ENCODE results near the gene PALLD.
"Not testable (repeated sequence)": the region's sequence is repeated elsewhere in the genome, so short reads cannot be mapped to it uniquely, and the experiment has no call there.

Gene PALLD

GRCh38 chr4:168491563-168491962 lies 5.3 kb upstream of the PALLD start:
- DNase-seq (ENCODE audit: low spot score) = no peak

DNA sequence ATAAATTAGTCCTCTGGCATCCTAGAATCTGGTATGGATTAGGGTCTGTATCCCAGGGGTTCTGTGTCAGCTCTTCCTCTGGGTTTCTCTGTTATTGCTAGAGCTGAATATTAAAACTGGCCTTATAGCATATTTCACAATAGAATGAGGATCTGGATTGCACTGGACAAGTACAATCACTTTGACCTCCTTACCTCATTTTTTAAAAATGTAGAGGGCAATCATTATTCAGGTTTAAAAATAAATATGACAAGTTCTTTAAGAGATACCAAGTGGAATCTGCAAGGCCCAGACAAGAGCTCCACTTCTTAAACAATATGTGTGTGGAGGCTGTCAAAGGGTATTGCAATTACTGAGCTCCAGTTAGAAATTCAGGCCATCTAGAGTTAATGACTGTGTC lies 1.4 kb downstream of the PALLD start:
- peak; percentile 16 for DNase-seq (ENCODE audit: low spot score)

- no peak for DNase-seq (ENCODE audit: low spot score)
Observed at GRCh38 chr4:168499241-168499640, 2.4 kb downstream of the PALLD start.

DNA sequence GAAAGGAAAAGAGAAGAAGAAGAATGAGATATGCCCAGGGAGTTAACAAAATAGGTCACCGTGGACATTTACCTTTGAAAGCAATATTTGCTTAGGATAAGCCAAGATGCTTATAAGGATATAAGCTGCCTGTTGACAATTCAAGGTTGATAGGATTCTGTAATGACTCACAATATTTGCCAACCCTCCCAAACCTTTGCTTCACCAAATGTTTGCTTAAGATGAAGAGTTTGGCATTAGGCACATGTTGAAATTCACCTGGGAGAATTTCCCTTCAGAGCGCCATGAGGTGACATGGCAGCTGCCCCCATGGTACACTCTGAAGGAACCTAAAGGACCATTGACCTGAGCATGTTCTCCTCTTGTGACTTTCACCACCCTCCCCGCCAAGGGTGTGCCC lies 4.6 kb downstream of the PALLD start:
- DNase-seq (ENCODE audit: low spot score) = no peak

GRCh38 chr4:168502861-168503260 lies 6.0 kb downstream of the PALLD start:
- no peak for DNase-seq (ENCODE audit: low spot score)

GRCh38 chr4:168503652-168504362 lies 7.0 kb downstream of the PALLD start:
- DNase-seq (ENCODE audit: low spot score) = no peak

GRCh38 chr4:168504526-168504925 lies 7.7 kb downstream of the PALLD start:
- DNase-seq (ENCODE audit: low spot score) = no peak

DNA sequence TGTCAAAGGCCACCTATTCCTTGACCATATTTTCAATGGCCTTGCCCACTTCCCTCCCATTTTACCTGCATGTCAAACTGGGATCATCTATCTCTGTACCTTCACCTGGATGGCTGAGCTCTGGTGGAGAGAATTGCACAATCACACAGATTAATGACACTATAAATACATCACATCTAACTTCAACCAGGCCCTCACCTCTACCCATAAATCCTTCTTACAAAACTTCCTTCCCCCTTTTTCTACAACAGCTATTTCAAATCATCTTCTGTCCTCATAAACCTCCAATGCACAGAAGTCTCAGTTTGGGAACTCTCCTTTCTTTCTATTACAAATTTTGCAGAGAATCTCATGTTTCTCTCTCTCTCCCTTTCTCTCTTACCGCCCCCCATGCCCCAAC lies 9.2 kb downstream of the PALLD start:
- DNase-seq (ENCODE audit: low spot score) = no peak

DNA sequence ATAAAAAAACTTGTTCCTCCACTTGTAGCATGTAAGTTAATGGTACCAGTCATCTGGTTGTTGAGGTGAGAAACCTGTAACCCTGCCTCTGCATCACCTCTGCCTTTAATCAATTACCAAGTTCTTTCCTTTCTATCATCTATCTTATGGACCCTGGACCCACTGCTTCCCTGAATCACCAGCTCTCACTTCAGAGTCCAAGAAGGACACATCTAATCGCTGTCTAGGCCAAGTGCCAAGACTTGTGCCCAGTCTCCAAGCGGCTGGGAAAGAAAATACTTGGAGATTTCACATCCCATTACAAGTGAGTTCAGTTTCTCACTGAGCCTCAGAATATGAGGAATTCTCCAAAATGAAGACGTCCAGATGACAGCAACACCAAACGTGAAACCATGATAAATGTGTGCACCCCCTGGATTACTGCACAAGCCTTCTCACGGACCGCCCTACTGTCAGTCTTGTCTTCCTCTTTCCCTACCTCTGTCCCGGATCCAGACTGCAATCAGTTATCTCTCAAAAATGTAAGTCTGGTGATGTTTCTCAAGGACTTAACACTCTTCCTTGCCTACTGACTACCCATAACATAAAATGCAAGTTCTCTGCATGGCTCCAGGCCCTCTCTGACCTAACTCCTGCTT lies 10.4 kb downstream of the PALLD start:
- no peak for DNase-seq (ENCODE audit: low spot score)

DNA sequence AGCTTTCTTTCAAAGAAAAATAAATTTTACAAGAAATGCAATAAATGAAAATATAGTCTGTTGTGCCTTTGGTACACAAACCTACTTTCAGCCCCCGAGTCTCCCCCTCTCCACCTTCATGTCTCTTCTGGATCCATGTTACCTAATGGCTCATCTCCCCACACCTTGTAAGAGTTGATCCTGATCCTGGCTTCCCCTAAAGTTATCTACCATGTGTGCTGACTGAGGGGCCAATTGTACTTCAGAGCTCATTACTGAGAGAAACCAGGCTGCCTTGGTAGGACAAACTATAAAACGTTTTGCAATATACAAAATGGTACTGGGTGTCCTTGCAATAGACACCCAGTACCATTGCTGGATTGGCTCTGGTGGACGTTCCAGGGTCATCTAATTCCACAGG lies 11.8 kb downstream of the PALLD start:
- no peak for DNase-seq (ENCODE audit: low spot score)

DNA sequence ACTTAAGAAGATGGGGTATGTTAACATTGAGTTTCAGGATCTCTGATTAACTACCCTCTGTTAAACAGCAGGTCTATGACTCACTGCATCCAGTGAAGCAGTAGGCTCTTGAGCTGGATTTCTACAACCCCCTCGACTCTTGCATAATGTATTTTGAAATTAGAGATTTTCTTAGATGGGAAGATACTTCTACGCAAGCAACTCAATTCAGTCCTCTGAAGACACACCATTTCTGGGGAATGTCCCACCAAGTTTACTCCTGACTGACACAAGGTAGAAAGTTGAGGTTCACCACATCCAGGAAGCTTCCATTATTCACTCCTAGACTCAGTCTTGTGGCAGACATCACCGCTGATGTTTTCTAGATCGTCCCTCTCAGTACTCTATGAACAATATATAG lies 12.9 kb downstream of the PALLD start:
- DNase-seq (ENCODE audit: low spot score) = peak; percentile 51

DNA sequence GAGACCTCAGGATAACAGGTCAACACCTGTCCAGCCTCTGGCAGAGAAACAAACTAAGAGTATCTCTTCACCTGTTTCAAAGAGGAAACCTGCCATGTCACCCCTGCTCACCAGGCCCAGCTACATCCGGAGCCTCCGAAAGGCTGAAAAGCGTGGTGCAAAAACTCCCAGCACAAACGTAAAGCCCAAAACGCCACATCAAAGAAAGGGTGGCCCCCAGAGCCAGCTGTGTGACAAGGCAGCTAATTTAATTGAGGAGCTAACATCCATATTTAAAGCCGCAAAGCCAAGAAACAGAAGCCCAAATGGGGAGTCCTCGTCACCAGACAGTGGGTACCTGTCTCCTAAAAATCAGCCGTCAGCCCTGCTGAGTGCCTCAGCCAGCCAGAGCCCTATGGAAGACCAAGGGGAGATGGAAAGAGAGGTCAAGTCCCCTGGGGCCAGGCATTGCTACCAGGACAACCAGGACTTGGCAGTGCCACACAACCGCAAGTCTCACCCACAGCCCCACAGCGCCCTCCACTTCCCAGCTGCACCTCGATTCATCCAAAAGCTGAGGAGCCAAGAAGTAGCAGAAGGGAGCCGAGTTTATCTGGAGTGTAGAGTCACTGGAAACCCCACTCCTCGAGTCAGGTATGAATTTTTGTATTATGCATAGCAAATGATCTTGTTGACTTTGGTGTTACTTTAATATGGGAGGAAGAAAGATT lies 15.1 kb downstream of the PALLD start:
- no peak for DNase-seq (ENCODE audit: low spot score)

- DNase-seq (ENCODE audit: low spot score) = not testable (repeated sequence)
Observed at GRCh38 chr4:168513826-168514225, 17.0 kb downstream of the PALLD start.

DNA sequence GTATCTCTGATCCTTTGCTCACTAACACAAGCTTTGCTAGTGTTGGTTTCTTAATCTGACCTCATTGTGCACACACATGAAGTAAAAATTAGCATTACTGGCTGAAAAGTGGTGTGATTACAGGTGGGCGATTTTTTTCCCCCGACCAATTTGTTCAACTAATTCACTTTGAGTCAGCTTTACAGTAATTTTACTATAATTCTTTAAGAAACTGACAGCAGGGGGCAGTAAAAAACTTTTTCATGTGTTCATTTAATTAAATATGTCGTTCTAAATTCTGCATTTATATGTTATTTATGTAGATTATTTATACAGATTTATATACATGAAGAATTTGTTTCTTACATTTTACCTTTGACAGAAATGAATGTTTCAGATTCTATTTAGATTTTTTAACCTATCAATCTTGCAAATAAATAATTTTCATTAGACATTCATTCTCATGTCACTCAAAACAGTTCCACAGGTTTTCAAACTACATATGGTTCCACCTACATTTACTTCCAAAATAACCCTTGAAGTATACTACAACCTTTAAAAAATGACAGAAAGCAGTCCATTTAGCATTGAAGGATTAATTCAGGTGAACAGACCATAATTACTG lies 17.5 kb downstream of the PALLD start:
- peak; percentile 27 for DNase-seq (ENCODE audit: low spot score)

DNA sequence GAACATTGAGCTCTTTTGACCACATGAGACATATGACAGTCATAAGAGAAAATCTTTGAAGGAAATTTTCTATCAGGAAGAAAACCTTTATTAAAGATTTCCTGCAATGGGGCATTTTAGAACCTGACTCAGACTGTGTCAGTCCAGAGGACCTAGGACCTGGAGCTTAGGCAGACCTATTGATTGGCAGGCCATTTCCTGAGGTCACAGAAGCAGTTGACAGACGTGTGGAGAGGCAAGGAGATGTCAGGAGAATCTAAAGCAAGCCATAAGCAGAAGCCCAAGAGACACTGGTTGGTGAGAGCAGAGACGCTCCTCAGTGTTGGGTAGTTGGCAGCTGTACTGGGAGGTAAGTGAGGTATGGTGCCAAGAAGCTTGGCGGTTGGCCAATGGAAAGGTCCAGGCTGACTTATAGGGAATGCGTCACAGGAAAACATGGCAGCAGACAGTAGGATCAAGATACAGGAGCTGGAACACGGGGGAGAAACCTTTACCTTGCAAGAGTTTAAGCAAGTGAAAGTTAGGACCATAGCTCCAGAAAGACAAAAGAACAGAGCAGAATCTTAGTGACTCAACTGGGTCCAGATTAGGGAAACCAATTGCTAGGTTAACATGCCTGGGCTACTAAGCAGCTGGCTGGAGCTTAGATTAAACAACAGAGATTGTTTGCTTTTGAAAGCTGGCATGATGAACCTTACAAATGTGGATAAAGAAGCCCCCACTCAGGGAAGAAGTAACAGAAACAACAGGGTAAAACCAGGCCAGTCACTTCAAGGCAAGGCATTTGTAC lies 18.6 kb downstream of the PALLD start:
- DNase-seq (ENCODE audit: low spot score) = no peak

- DNase-seq (ENCODE audit: low spot score) = no peak
Observed at GRCh38 chr4:168516841-168517240, 20.0 kb downstream of the PALLD start.

DNA sequence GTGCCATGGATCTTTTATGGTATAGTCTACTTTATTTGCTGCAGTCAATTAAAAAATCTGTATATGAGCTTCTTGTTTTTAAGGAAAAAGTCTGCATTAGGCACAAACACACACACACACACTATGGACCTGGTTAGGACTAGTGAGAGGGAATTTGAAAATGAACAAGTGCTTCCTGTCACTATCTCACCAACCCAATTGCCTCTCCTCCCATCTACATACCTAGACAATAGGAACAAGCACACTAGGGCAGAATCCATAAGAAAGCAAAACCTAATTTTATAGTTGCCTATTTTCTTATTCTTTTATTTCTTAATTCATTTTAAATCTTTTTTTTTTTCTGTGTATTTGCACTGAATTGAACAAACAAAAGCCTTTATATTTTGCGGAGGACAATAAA lies 22.7 kb downstream of the PALLD start:
- DNase-seq (ENCODE audit: low spot score) = no peak

DNA sequence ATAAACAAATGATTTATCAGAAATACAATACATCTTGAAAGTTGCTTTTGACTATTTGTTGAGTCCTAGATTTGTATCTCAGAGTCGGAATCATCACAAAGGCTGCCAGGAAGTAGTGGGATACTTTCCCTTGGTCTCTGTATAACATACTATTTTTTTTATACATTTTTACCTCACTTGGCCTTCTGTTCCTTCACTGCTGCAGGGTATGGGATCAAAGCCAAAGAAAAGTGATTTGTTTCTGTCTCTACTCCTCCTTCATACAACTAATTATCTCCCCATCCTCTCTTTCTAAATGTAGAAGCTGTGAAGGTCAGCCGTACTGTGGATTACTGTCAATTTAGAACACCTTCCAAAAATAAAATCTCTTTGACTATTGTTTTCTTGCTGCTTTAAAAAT lies 24.9 kb downstream of the PALLD start:
- DNase-seq (ENCODE audit: low spot score) = no peak

GRCh38 chr4:168522356-168522755 lies 25.5 kb downstream of the PALLD start:
- DNase-seq (ENCODE audit: low spot score) = no peak

- DNase-seq (ENCODE audit: low spot score) = no peak
Observed at GRCh38 chr4:168522829-168523489, 26.1 kb downstream of the PALLD start.

GRCh38 chr4:168524006-168524405 lies 27.2 kb downstream of the PALLD start:
- peak; percentile 32 for DNase-seq (ENCODE audit: low spot score)

DNA sequence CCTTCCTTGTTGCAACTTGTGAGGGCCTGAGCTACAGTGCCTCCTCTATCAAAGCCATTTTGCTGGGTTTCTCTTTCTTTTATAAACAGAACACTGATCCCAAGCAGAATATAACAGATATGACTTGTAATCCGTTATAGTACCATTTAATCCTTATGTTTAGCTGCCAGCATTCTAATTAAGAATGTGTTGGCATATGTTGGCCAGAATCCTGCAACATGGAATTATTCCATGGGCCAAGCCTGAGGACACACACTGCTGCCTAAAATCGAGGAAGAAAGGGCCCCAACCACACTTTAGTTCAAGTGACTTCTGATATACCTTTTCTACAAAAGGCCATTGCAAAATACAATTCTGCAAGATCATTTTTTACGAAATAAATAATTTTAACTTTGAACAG lies 28.0 kb downstream of the PALLD start:
- no peak for DNase-seq (ENCODE audit: low spot score)
